HepG2 (cell line): ENCODE results near the gene KRT79. TPM values are rescaled to one million over a fixed set of nuclear protein-coding genes. Genes with fewer than 3 reads are reported as not detected.
A peak's percentile ranks its signal among the peaks of the same experiment; 100 is the strongest.
"Not testable (repeated sequence)": the region's sequence is repeated elsewhere in the genome, so short reads cannot be mapped to it uniquely, and the experiment has no call there.

Experiments
- ATAC-seq: fragments of 200-7000 bp; cut with Tn5 transposase; 3 replicates; pipeline ENCODE4 v1.9.1; 2020; ENCODE audit warnings: mild to moderate bottlenecking, moderate library complexity
- BruUV-seq: library from RNA; stranded (reverse); fragments of 400-500 nt; replicated peaks from 2 replicates; lab custom pipeline; 2021; lab: Mats Ljungman, UMichigan
- CTCF ChIA-PET: fragments of 300-600 bp; formaldehyde crosslinking; extraction: SDS; loops from one replicate; lab custom pipeline; 2021; ENCODE audit warnings: low total read pairs, inconsistent platforms, low intra/inter-chr PET ratio; lab: Yijun Ruan, JAX
- POLR2A ChIA-PET: fragments of 350-600 bp; sonication (Branson Sonifier 250); formaldehyde crosslinking; loops from one replicate; lab custom pipeline; 2020; ENCODE audit warnings: antibody characterized with exemption, inconsistent platforms; lab: Yijun Ruan, JAX
- DNase-seq: peaks from one replicate; pipeline ENCODE4 v3.0.0-alpha.2; 2015; ENCODE audit warnings: low spot score
- FAIRE-seq: peaks from 3 replicates; lab custom pipeline; 2011; peaks lifted over from hg19 to GRCh38; lab: Jason Lieb, UNC
- H2AFZ ChIP-seq: one replicate; pipeline ENCODE4 v1.6.1; 2011; ENCODE audit warnings: low read length, inconsistent platforms
- H3K27ac ChIP-seq: fragments of 300-600 bp; 3 replicates; pipeline ENCODE4 v1.8.0; 2011; ENCODE audit warnings: mixed run types, mild to moderate bottlenecking, mixed read lengths, low read length, inconsistent platforms; ENCODE audit not compliant: insufficient read depth; ENCODE audit errors: extremely low read length
- H3K27me3 ChIP-seq, 2 experiments: fragments of 200-600 bp in 1 of 2; 2 replicates in 1 of 2; 3 replicates in 1 of 2; pipeline versions ENCODE4 v1.6.0 to v1.8.0; 2011; ENCODE audit warnings: low read length in 2 of 2, mild to moderate bottlenecking in 2 of 2, moderate library complexity in 2 of 2, inconsistent platforms in 1 of 2; ENCODE audit not compliant: insufficient read depth in 2 of 2, control insufficient read depth in 1 of 2
- H3K36me3 ChIP-seq, 2 experiments: fragments of 200-600 bp in 1 of 2; replicated peaks in 1 of 2; 2 replicates in 1 of 2; 3 replicates in 1 of 2; pipeline versions ENCODE4 v1.5.1 to v1.8.0; 2011; ENCODE audit warnings: low read length in 2 of 2, inconsistent platforms in 1 of 2; ENCODE audit not compliant: insufficient read depth in 2 of 2, control insufficient read depth in 1 of 2
- H3K4me1 ChIP-seq: 2 replicates; pipeline ENCODE4 v1.5.1; 2012; ENCODE audit warnings: low read length, inconsistent platforms; ENCODE audit not compliant: insufficient read depth
- H3K4me2 ChIP-seq: 2 replicates; pipeline ENCODE4 v1.6.0; 2011; ENCODE audit warnings: low read depth, low read length, inconsistent platforms
- H3K4me3 ChIP-seq, 3 experiments: fragments of 200-600 bp in 1 of 3; sonication (generic), shearing (Covaris generic) in 1 of 3; replicated peaks in 1 of 3; 2 replicates each; pipeline ENCODE4 v1.5.1; 2011 to 2016; ENCODE audit warnings: low read length in 3 of 3, inconsistent platforms in 2 of 3, low read depth in 2 of 3, mild to moderate bottlenecking in 2 of 3, control low read depth in 1 of 3, mixed read lengths in 1 of 3; ENCODE audit not compliant: insufficient read depth in 1 of 3
- H3K79me2 ChIP-seq: one replicate; pipeline ENCODE4 v1.6.1; 2011; ENCODE audit warnings: low read length, inconsistent platforms; ENCODE audit not compliant: insufficient read depth
- H3K9ac ChIP-seq: 2 replicates; pipeline ENCODE4 v1.6.0; 2011; ENCODE audit warnings: mild to moderate bottlenecking, low read depth, low read length, inconsistent platforms; ENCODE audit not compliant: insufficient read depth
- H3K9me3 ChIP-seq: 2 replicates; pipeline ENCODE4 v1.5.1; 2012; ENCODE audit warnings: mild to moderate bottlenecking, low read length
- H4K20me1 ChIP-seq: 2 replicates; pipeline ENCODE4 v1.6.0; 2011; ENCODE audit warnings: inconsistent platforms, mild to moderate bottlenecking, low read length, moderate library complexity; ENCODE audit not compliant: insufficient read depth
- MED8 ChIP-seq: sonication (generic); formaldehyde crosslinking; IDR thresholded peaks from 2 replicates; pipeline ENCODE4 v1.8.1; 2023; ENCODE audit warnings: mild to moderate bottlenecking, missing genetic modification reagents; ENCODE audit not compliant: insufficient replicate concordance
- PAXIP1 ChIP-seq: sonication (generic); formaldehyde crosslinking; conservative IDR thresholded peaks from 2 replicates; pipeline ENCODE4 v1.4.0; 2020; ENCODE audit warnings: mild to moderate bottlenecking, missing genetic modification reagents, moderate library complexity
- ZNF101 ChIP-seq: sonication (generic); formaldehyde crosslinking; IDR thresholded peaks from 2 replicates; pipeline ENCODE4 v1.4.0; 2020; ENCODE audit warnings: mild to moderate bottlenecking, low read depth, missing genetic modification reagents, borderline replicate concordance
- WGBS: methylation state at CpG from one replicate; pipeline ENCODE4 v1.1.6; 2017; ENCODE audit warnings: low lambda C conversion rate; 5-methylcytosine and 5-hydroxymethylcytosine counted together
- in situ Hi-C: cut with HindIII; loops from 2 replicates; pipeline ENCODE4 v1.10.0; 2017; ENCODE audit warnings: low pct_unique_long_range_greater_than_20kb; ENCODE audit not compliant: extremely low pct_ligation_motif_present
- intact Hi-C: fragments of 100-400 bp; cut with micrococcal nuclease; formaldehyde crosslinking; loops from one replicate; pipeline ENCODE4 v1.10.0; 2022; ENCODE audit not compliant: unreplicated experiment
- polyA plus RNA-seq, 8 experiments: library from polyadenylated mRNA; depleted of rRNA in 3 of 8; stranded (reverse) in 7 of 8; unstranded in 1 of 8; fragments of >200 nt; fragmentation: Illumina TruSeq in 4 of 8; extraction: Trizol in 4 of 8; gene quantifications; 2 replicates each; pipeline versions ENCODE4 v1.2.1 to v1.2.3, GENCODE V29; 2011 to 2016; ENCODE audit warnings: low read depth in 4 of 8, missing spikeins in 1 of 8, mixed read lengths in 1 of 8; ENCODE audit not compliant: insufficient read depth in 1 of 8
- total RNA-seq, 5 experiments: library from RNA; depleted of rRNA; stranded (reverse); fragments of >200 nt; fragmentation: Illumina TruSeq; extraction: Trizol; gene quantifications; 2 replicates each; pipeline ENCODE4 v1.2.3, GENCODE V29; 2016; ENCODE audit warnings: low read depth in 1 of 5
- TF ChIP-seq, protein P1 (sequence below): sonication (generic); formaldehyde crosslinking; IDR thresholded peaks from 2 replicates; pipeline ENCODE4 v1.8.1; 2023; ENCODE audit warnings: mild to moderate bottlenecking, inconsistent platforms, moderate library complexity, missing genetic modification reagents, borderline replicate concordance
- TF ChIP-seq, protein P2 (sequence below): sonication (generic); formaldehyde crosslinking; IDR thresholded peaks from 2 replicates; pipeline ENCODE4 v1.8.0; 2022; ENCODE audit warnings: mild to moderate bottlenecking, missing genetic modification reagents, moderate library complexity

KRT79 gene
- total and polyA plus RNA-seq, 2 of the 13 experiments (the other 11 are each of a cell fraction or from before 2014, with no cell fraction given) = 0.09 TPM; not detected in 1

- no peak for TF ChIP-seq PAXIP1
- TF ChIP-seq, protein P1, sequence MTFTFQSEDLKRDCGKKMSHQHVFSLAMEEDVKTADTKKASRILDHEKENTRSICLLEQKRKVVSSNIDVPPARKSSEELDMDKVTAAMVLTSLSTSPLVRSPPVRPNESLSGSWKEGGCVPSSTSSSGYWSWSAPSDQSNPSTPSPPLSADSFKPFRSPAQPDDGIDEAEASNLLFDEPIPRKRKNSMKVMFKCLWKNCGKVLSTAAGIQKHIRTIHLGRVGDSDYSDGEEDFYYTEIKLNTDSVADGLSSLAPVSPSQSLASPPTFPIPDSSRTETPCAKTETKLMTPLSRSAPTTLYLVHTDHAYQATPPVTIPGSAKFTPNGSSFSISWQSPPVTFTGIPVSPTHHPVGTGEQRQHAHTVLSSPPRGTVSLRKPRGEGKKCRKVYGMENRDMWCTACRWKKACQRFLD (CRISPR knock-in tag) = no peak
- no peak for TF ChIP-seq ZNF101 (CRISPR knock-in tag)
- TF ChIP-seq, protein P2, sequence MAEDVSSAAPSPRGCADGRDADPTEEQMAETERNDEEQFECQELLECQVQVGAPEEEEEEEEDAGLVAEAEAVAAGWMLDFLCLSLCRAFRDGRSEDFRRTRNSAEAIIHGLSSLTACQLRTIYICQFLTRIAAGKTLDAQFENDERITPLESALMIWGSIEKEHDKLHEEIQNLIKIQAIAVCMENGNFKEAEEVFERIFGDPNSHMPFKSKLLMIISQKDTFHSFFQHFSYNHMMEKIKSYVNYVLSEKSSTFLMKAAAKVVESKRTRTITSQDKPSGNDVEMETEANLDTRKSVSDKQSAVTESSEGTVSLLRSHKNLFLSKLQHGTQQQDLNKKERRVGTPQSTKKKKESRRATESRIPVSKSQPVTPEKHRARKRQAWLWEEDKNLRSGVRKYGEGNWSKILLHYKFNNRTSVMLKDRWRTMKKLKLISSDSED (CRISPR knock-in tag) = no peak
- TF ChIP-seq MED8 = no peak
These were observed at the start of gene KRT79 (continued) for GRCh38 chr12:52833922-52834726.

- intact Hi-C loops = loop anchor here (1.0 to 5.0 kb wide), 2 partner anchors 297 to 508 kb away; no protein-coding TSS in a partner anchor
- DNase-seq, H3K27me3 ChIP-seq, ATAC-seq, BruUV-seq, H3K79me2 ChIP-seq, FAIRE-seq, H3K36me3 ChIP-seq, H3K9me3 ChIP-seq, H3K27ac ChIP-seq, in situ Hi-C loops, H2AFZ ChIP-seq, H4K20me1 ChIP-seq: not testable (repeated sequence)
- ChIA-PET POLR2A (interaction anchor here (0.6 to 3.9 kb wide), 9 partner anchors 23 to 126 kb away, joined by 3 to 13 read pairs (median 6); partner anchors contain the start of genes EIF4B, KRT18 and KRT8), CTCF (interaction anchor here (1.4 to 3.4 kb wide), 10 partner anchors 15 to 741 kb away, joined by 3 to 41 read pairs (median 8); no protein-coding TSS in a partner anchor)
- H3K9ac ChIP-seq = 0 out of 2 replicates have a peak overlapping the region, but pooled peaks have one; percentile 23
- H3K4me3 ChIP-seq = peak overlapping the region in 2 of 3 experiments; percentile 49 to 71; a peak in 4 of 6 replicates
- 11% methylated on average over 4 of the region's 8 CpGs for WGBS
- H3K4me1 ChIP-seq = peaks cover 64% of the 10 kb centered on the region
- H3K4me2 ChIP-seq = peak overlapping the region; percentile 89
These were observed 46.4 kb upstream of the KRT79 start for GRCh38 chr12:52880499-52880898.
